ENCODE results near the gene PLEKHH2.
A peak's percentile ranks its signal among the peaks of the same experiment; 100 is the strongest.

PLEKHH2 gene

DNA sequence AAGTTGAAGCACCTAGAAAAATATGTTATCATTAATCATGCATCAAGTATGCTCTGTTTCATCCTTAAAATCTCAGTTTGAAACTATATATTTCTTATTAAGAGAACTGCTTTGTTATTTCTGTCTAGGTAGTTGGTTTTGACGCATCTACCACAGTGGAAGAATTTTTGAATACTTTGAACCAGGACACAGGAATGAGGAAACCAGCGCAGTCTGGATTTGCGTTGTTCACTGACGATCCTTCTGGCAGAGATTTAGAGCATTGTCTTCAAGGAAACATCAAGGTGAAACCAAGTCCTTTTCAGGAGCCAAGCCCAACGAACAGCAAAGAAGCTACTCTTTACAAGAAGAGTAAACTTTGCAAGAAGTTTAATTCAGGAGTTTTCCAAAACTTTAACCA lies 106.6 kb downstream of the PLEKHH2 start:
- Histone ChIP-seq H3K36me3 (ENCODE audit: control insufficient read depth in 1 of 2, insufficient read depth in 2 of 2, low read depth in 1 of 2, low read length in 2 of 2) (peaks cover 2 to 35% of the 10 kb centered on the region in 2 experiments), H3K14ac (ENCODE audit: low read length in 2 of 2) (no peak overlapping the region), H3K79me1 (replicated peaks; ENCODE audit: low read length, poor library complexity, severe bottlenecking) (peaks cover 2% of the 10 kb centered on the region), H3K23ac (ENCODE audit: low read length in 2 of 2) (no peak overlapping the region), H3K4me1 (ENCODE audit: control insufficient read depth, insufficient read depth, low read depth, low read length) (peaks cover 3% of the 10 kb centered on the region), H3K4me2 (ENCODE audit: low read length, poor library complexity, severe bottlenecking) (peak overlapping the region; percentile 21), H3K4me3 (ENCODE audit: insufficient read depth in 1 of 2, low read depth in 1 of 2, low read length in 2 of 2) (no peak overlapping the region), H3K9me3 (ENCODE audit: control insufficient read depth, low read length) (no peaks in the 10 kb centered on the region), H2BK5ac (ENCODE audit: low read depth, low read length, poor library complexity, severe bottlenecking) (peak overlapping the region; percentile 53), H4K91ac (ENCODE audit: low read length) (no peak overlapping the region), H4K8ac (ENCODE audit: low read length) (no peak overlapping the region), H2AK5ac (ENCODE audit: low read length, severe bottlenecking) (peak overlapping the region; percentile 78), H2AFZ (ENCODE audit: low read depth, low read length) (no peak overlapping the region), H2BK120ac (ENCODE audit: low read depth, low read length) (no peak overlapping the region), H3K18ac (ENCODE audit: low read depth in 1 of 2, low read length in 2 of 2) (no peak overlapping the region), H3K9ac (ENCODE audit: low read length) (no peak overlapping the region), H3K4ac (ENCODE audit: low read depth in 1 of 2, low read length in 2 of 2) (no peak overlapping the region), H3K27ac (ENCODE audit: low read length, poor library complexity, severe bottlenecking) (peak overlapping the region; percentile 89), H2BK15ac (ENCODE audit: low read depth, poor library complexity, severe bottlenecking) (no peak overlapping the region), H2BK12ac (ENCODE audit: low read length in 2 of 2) (no peak overlapping the region), H3K27me3 (ENCODE audit: control insufficient read depth in 1 of 2, insufficient read depth in 1 of 2, low read length in 2 of 2) (no peaks in the 10 kb centered on the region)
- no peak for DNase-seq
- 90% methylated on average over 5 of the region's 5 CpGs for WGBS

DNA sequence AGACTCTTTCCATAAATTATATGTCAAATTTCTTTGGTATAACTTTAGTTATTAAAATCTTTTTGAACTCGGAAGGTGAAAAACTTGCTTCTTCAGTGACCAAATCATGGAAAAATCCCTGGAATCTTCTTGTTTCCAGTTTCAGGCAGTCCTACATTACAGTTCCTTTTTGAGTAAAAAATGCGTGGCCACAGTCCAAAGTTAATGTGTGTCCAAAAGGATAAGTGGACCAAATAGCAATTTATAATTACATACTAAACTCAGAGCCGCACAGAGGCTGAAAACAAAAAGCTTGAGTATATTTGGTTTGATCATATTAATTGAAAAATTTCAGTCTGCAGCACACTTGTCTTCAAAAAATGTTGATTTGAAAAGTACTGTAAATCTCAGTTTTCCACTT lies 108.4 kb downstream of the PLEKHH2 start:
- no peaks in the 10 kb centered on the region for H3K27me3 ChIP-seq (ENCODE audit: control insufficient read depth in 1 of 2, insufficient read depth in 1 of 2, low read length in 2 of 2)
- no peak overlapping the region for H2BK120ac ChIP-seq (ENCODE audit: low read depth, low read length)
- H4K91ac ChIP-seq (ENCODE audit: low read length): no peak overlapping the region
- H3K4me2 ChIP-seq (ENCODE audit: low read length, poor library complexity, severe bottlenecking): no peak overlapping the region
- H2BK15ac ChIP-seq (ENCODE audit: low read depth, poor library complexity, severe bottlenecking): no peak overlapping the region
- peak overlapping the region; percentile 81 for H2BK5ac ChIP-seq (ENCODE audit: low read depth, low read length, poor library complexity, severe bottlenecking)
- H3K18ac ChIP-seq (ENCODE audit: low read depth in 1 of 2, low read length in 2 of 2): no peak overlapping the region
- H3K27ac ChIP-seq (ENCODE audit: low read length, poor library complexity, severe bottlenecking): peak overlapping the region; percentile 95
- H2BK12ac ChIP-seq (ENCODE audit: low read length in 2 of 2): no peak overlapping the region
- peaks cover 2 to 28% of the 10 kb centered on the region in 2 experiments for H3K36me3 ChIP-seq (ENCODE audit: control insufficient read depth in 1 of 2, insufficient read depth in 2 of 2, low read depth in 1 of 2, low read length in 2 of 2)
- peak overlapping the region; percentile 68 for H3K9ac ChIP-seq (ENCODE audit: low read length)
- H3K79me1 ChIP-seq (replicated peaks; ENCODE audit: low read length, poor library complexity, severe bottlenecking): peaks cover 2% of the 10 kb centered on the region
- no peak overlapping the region for H3K4me3 ChIP-seq (ENCODE audit: insufficient read depth in 1 of 2, low read depth in 1 of 2, low read length in 2 of 2)
- no peak overlapping the region for H3K4ac ChIP-seq (ENCODE audit: low read depth in 1 of 2, low read length in 2 of 2)
- no peak for DNase-seq
- no peaks in the 10 kb centered on the region for H3K9me3 ChIP-seq (ENCODE audit: control insufficient read depth, low read length)
- no peak overlapping the region for H2AK5ac ChIP-seq (ENCODE audit: low read length, severe bottlenecking)
- H2AFZ ChIP-seq (ENCODE audit: low read depth, low read length): no peak overlapping the region
- no peak overlapping the region for H3K14ac ChIP-seq (ENCODE audit: low read length in 2 of 2)
- no peak overlapping the region for H3K23ac ChIP-seq (ENCODE audit: low read length in 2 of 2)
- 70% methylated on average over 2 of the region's 3 CpGs for WGBS
- peaks cover 5% of the 10 kb centered on the region for H3K4me1 ChIP-seq (ENCODE audit: control insufficient read depth, insufficient read depth, low read depth, low read length)
- H4K8ac ChIP-seq (ENCODE audit: low read length): no peak overlapping the region

DNA sequence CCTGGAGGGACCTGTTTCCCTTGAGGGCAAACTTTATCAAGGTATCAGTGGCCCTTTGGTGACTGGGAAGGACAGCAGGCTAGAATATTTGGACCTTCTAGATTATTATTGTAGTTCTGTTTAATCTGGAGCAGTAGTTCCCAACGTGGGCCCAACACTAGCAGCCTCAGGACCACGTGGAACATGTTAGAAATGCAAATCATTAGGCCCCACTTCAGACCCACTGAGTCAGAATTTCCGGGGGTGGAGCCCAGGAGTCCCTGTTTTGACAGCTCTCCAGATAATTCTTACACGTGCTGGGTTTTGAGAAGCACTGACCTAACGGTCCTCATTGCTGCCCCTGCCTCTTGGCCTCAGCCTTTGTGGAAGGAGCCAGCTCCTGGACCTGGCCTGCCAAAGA lies 111.3 kb downstream of the PLEKHH2 start:
- Histone ChIP-seq H2BK12ac (ENCODE audit: low read length in 2 of 2) (no peak overlapping the region), H2BK5ac (ENCODE audit: low read depth, low read length, poor library complexity, severe bottlenecking) (no peak overlapping the region), H3K4ac (ENCODE audit: low read depth in 1 of 2, low read length in 2 of 2) (no peak overlapping the region), H3K4me3 (ENCODE audit: insufficient read depth in 1 of 2, low read depth in 1 of 2, low read length in 2 of 2) (no peak overlapping the region), H3K79me1 (replicated peaks; ENCODE audit: low read length, poor library complexity, severe bottlenecking) (no peaks in the 10 kb centered on the region), H4K91ac (ENCODE audit: low read length) (no peak overlapping the region), H3K18ac (ENCODE audit: low read depth in 1 of 2, low read length in 2 of 2) (no peak overlapping the region), H3K14ac (ENCODE audit: low read length in 2 of 2) (no peak overlapping the region), H2AFZ (ENCODE audit: low read depth, low read length) (no peak overlapping the region), H3K27ac (ENCODE audit: low read length, poor library complexity, severe bottlenecking) (no peak overlapping the region), H2BK120ac (ENCODE audit: low read depth, low read length) (no peak overlapping the region), H2AK5ac (ENCODE audit: low read length, severe bottlenecking) (peak overlapping the region; percentile 43), H3K36me3 (ENCODE audit: control insufficient read depth in 1 of 2, insufficient read depth in 2 of 2, low read depth in 1 of 2, low read length in 2 of 2) (peaks cover 0 to 12% of the 10 kb centered on the region in 2 experiments), H3K4me1 (ENCODE audit: control insufficient read depth, insufficient read depth, low read depth, low read length) (peaks cover 3% of the 10 kb centered on the region), H3K9me3 (ENCODE audit: control insufficient read depth, low read length) (no peaks in the 10 kb centered on the region), H3K4me2 (ENCODE audit: low read length, poor library complexity, severe bottlenecking) (no peak overlapping the region), H3K27me3 (ENCODE audit: control insufficient read depth in 1 of 2, insufficient read depth in 1 of 2, low read length in 2 of 2) (no peaks in the 10 kb centered on the region), H4K8ac (ENCODE audit: low read length) (no peak overlapping the region), H3K23ac (ENCODE audit: low read length in 2 of 2) (no peak overlapping the region), H3K9ac (ENCODE audit: low read length) (no peak overlapping the region), H2BK15ac (ENCODE audit: low read depth, poor library complexity, severe bottlenecking) (no peak overlapping the region)
- DNase-seq: no peak
- 90% methylated on average over 5 of the region's 5 CpGs for WGBS

DNA sequence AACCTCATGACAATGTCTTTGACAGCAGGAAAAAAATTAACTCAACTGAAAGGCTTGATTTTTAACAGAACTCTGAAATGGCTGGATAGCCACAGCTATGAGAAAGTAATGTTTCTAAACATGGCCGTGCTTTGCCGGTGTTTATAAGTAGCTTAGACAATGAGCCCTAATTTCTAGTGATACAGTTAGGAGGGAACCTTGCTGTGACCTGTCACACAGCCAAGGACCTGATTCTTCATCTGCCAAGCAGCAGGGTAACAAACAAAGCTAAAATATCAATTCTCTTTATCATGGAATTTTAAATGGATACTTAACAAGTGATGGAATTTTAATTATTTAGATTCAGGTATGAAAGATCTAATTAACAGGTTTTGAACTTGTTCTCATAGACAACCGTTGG lies 112.5 kb downstream of the PLEKHH2 start:
- no peak overlapping the region for H4K8ac ChIP-seq (ENCODE audit: low read length)
- no peaks in the 10 kb centered on the region for H3K79me1 ChIP-seq (replicated peaks; ENCODE audit: low read length, poor library complexity, severe bottlenecking)
- no peak overlapping the region for H4K91ac ChIP-seq (ENCODE audit: low read length)
- H3K9me3 ChIP-seq (ENCODE audit: control insufficient read depth, low read length): no peaks in the 10 kb centered on the region
- H3K4me1 ChIP-seq (ENCODE audit: control insufficient read depth, insufficient read depth, low read depth, low read length): peaks cover 4% of the 10 kb centered on the region
- H2AFZ ChIP-seq (ENCODE audit: low read depth, low read length): no peak overlapping the region
- no peak overlapping the region for H2BK12ac ChIP-seq (ENCODE audit: low read length in 2 of 2)
- H3K27me3 ChIP-seq (ENCODE audit: control insufficient read depth in 1 of 2, insufficient read depth in 1 of 2, low read length in 2 of 2): no peaks in the 10 kb centered on the region
- H3K4me2 ChIP-seq (ENCODE audit: low read length, poor library complexity, severe bottlenecking): no peak overlapping the region
- no peak overlapping the region for H3K4me3 ChIP-seq (ENCODE audit: insufficient read depth in 1 of 2, low read depth in 1 of 2, low read length in 2 of 2)
- no peak overlapping the region for H3K23ac ChIP-seq (ENCODE audit: low read length in 2 of 2)
- H3K18ac ChIP-seq (ENCODE audit: low read depth in 1 of 2, low read length in 2 of 2): no peak overlapping the region
- no peak overlapping the region for H3K4ac ChIP-seq (ENCODE audit: low read depth in 1 of 2, low read length in 2 of 2)
- 87% methylated on average over 2 of the region's 3 CpGs for WGBS
- H2BK15ac ChIP-seq (ENCODE audit: low read depth, poor library complexity, severe bottlenecking): no peak overlapping the region
- DNase-seq: no peak
- no peak overlapping the region for H3K9ac ChIP-seq (ENCODE audit: low read length)
- no peak overlapping the region for H2BK5ac ChIP-seq (ENCODE audit: low read depth, low read length, poor library complexity, severe bottlenecking)
- no peak overlapping the region for H2BK120ac ChIP-seq (ENCODE audit: low read depth, low read length)
- H3K14ac ChIP-seq (ENCODE audit: low read length in 2 of 2): no peak overlapping the region
- no peak overlapping the region for H2AK5ac ChIP-seq (ENCODE audit: low read length, severe bottlenecking)
- H3K36me3 ChIP-seq (ENCODE audit: control insufficient read depth in 1 of 2, insufficient read depth in 2 of 2, low read depth in 1 of 2, low read length in 2 of 2): peaks cover 0 to 3% of the 10 kb centered on the region in 2 experiments
- H3K27ac ChIP-seq (ENCODE audit: low read length, poor library complexity, severe bottlenecking): no peak overlapping the region
